IMR-90 (cell line): ENCODE measurements around the gene MORF4L1. TPM values are rescaled to one million over a fixed set of nuclear protein-coding genes. Genes with fewer than 3 reads are reported as not detected.
"Not testable (repeated sequence)": the region's sequence is repeated elsewhere in the genome, so short reads cannot be mapped to it uniquely, and the experiment has no call there.

Experiments used
- ATAC-seq: fragments of 200-7000 bp; cut with Tn5 transposase; 2 replicates; pipeline ENCODE4 v1.9.1; 2020; ENCODE audit warnings: low read depth, mild to moderate bottlenecking, moderate library complexity
- BruUV-seq: library from RNA; stranded (reverse); fragments of 400-500 nt; replicated peaks from 2 replicates; lab custom pipeline; 2021; lab: Mats Ljungman, UMichigan
- CTCF ChIA-PET: fragments of 300-600 bp; formaldehyde crosslinking; extraction: SDS; loops from one replicate; lab custom pipeline; 2021; ENCODE audit warnings: antibody characterized with exemption; lab: Yijun Ruan, JAX
- POLR2A ChIA-PET: fragments of 300-600 bp; sonication (Branson Sonifier 250); formaldehyde crosslinking; loops from one replicate; lab custom pipeline; 2022; ENCODE audit warnings: antibody characterized with exemption; ENCODE audit not compliant: unreplicated experiment; lab: Charles Lee
- DNase-seq: peaks from one replicate; pipeline ENCODE4 v3.0.0; 2013
- H2AFZ ChIP-seq: replicated peaks from 2 replicates; pipeline ENCODE3; 2013; ENCODE audit warnings: low read length, mild to moderate bottlenecking; ENCODE audit not compliant: poor library complexity
- H2AK5ac ChIP-seq: 2 replicates; pipeline ENCODE4 v1.6.1; 2013; ENCODE audit warnings: low read depth, low read length, inconsistent platforms
- H2AK9ac ChIP-seq: replicated peaks from 2 replicates; pipeline ENCODE3; 2013; ENCODE audit warnings: mild to moderate bottlenecking, low read depth, low read length, moderate library complexity; ENCODE audit not compliant: poor library complexity
- H2BK120ac ChIP-seq: 2 replicates; pipeline ENCODE4 v1.6.1; 2013; ENCODE audit warnings: low read depth, low read length, inconsistent platforms
- H2BK15ac ChIP-seq: 3 replicates; pipeline ENCODE4 v1.6.1; 2013; ENCODE audit warnings: low read depth, low read length, inconsistent platforms
- H2BK20ac ChIP-seq: 2 replicates; pipeline ENCODE4 v1.6.1; 2013; ENCODE audit warnings: low read depth, mild to moderate bottlenecking, inconsistent platforms, low read length, moderate library complexity
- H2BK5ac ChIP-seq: 2 replicates; pipeline ENCODE4 v1.6.1; 2013; ENCODE audit warnings: mild to moderate bottlenecking, low read depth, low read length, inconsistent platforms; ENCODE audit not compliant: poor library complexity, severe bottlenecking
- H3K14ac ChIP-seq: replicated peaks from 2 replicates; pipeline ENCODE4 v1.6.1; 2013; ENCODE audit warnings: low read depth, low read length, inconsistent platforms
- H3K18ac ChIP-seq: 2 replicates; pipeline ENCODE4 v1.6.1; 2013; ENCODE audit warnings: low read depth, low read length, control low read depth
- H3K23ac ChIP-seq: 2 replicates; pipeline ENCODE4 v1.6.1; 2013; ENCODE audit warnings: low read depth, low read length, inconsistent platforms
- H3K27ac ChIP-seq: 2 replicates; pipeline ENCODE4 v1.5.1; 2013; ENCODE audit warnings: mild to moderate bottlenecking, control low read depth, low read length; ENCODE audit not compliant: insufficient read depth
- H3K27me3 ChIP-seq: 2 replicates; pipeline ENCODE4 v1.6.1; 2013; ENCODE audit warnings: low read length; ENCODE audit not compliant: control insufficient read depth, insufficient read depth
- H3K36me3 ChIP-seq: 2 replicates; pipeline ENCODE4 v1.6.1; 2013; ENCODE audit warnings: low read length, mixed read lengths; ENCODE audit not compliant: control insufficient read depth, insufficient read depth
- H3K4ac ChIP-seq: 2 replicates; pipeline ENCODE4 v1.6.1; 2013; ENCODE audit warnings: low read depth, low read length, inconsistent platforms
- H3K4me1 ChIP-seq: 2 replicates; pipeline ENCODE4 v1.6.1; 2013; ENCODE audit warnings: low read length, mixed read lengths; ENCODE audit not compliant: control insufficient read depth, insufficient read depth
- H3K4me2 ChIP-seq: 2 replicates; pipeline ENCODE4 v1.6.1; 2013; ENCODE audit warnings: low read depth, mild to moderate bottlenecking, control low read depth, low read length, moderate library complexity
- H3K4me3 ChIP-seq: 2 replicates; pipeline ENCODE4 v1.5.1; 2013; ENCODE audit warnings: low read depth, mild to moderate bottlenecking, control low read depth, low read length, moderate library complexity; ENCODE audit not compliant: insufficient read depth
- H3K56ac ChIP-seq: 2 replicates; pipeline ENCODE4 v1.6.1; 2013; ENCODE audit warnings: low read length, inconsistent platforms; ENCODE audit not compliant: insufficient read depth; ENCODE audit errors: extremely low read depth
- H3K79me1 ChIP-seq, 2 experiments: 2 replicates each; pipeline ENCODE4 v1.6.1; 2013; ENCODE audit warnings: low read length in 2 of 2, inconsistent platforms in 1 of 2, low read depth in 1 of 2
- H3K9ac ChIP-seq: 2 replicates; pipeline ENCODE4 v1.6.1; 2013; ENCODE audit warnings: low read depth, low read length, control low read depth
- H3K9me1 ChIP-seq: 2 replicates; pipeline ENCODE4 v1.6.1; 2013; ENCODE audit warnings: low read length, inconsistent platforms; ENCODE audit not compliant: insufficient read depth
- H3K9me3 ChIP-seq: 2 replicates; pipeline ENCODE4 v1.6.1; 2013; ENCODE audit warnings: low read length; ENCODE audit not compliant: control insufficient read depth, insufficient read depth
- H4K20me1 ChIP-seq: 2 replicates; pipeline ENCODE4 v1.6.1; 2013; ENCODE audit warnings: low read length, inconsistent platforms; ENCODE audit not compliant: insufficient read depth
- H4K5ac ChIP-seq: 2 replicates; pipeline ENCODE4 v1.6.1; 2013; ENCODE audit warnings: mild to moderate bottlenecking, low read depth, low read length, control low read depth
- H4K8ac ChIP-seq, 2 experiments: 2 replicates each; pipeline ENCODE4 v1.6.1; 2013; ENCODE audit warnings: low read depth in 2 of 2, low read length in 2 of 2, control low read depth in 1 of 2, inconsistent platforms in 1 of 2
- H4K91ac ChIP-seq: 2 replicates; pipeline ENCODE4 v1.6.1; 2013; ENCODE audit warnings: low read depth, low read length, inconsistent platforms; ENCODE audit not compliant: insufficient read depth
- WGBS, 2 experiments: methylation state at CpG; one replicate each; pipeline versions ENCODE4 v1.1.5 to v1.1.7; 2013; ENCODE audit warnings: missing lambda C conversion rate in 2 of 2; ENCODE audit not compliant: insufficient read length in 1 of 2; ENCODE audit errors: extremely low coverage in 2 of 2; 5-methylcytosine and 5-hydroxymethylcytosine counted together
- dilution Hi-C: fragments of 300-500 bp; cut with HindIII; formaldehyde crosslinking; loops from one replicate; pipeline ENCODE4 v1.14.3; 2018; ENCODE audit warnings: low sequenced_read_pairs; ENCODE audit not compliant: unreplicated experiment
- in situ Hi-C: fragments of 300-500 bp; cut with MboI; formaldehyde crosslinking; loops from 3 replicates; pipeline ENCODE4 v1.14.3; 2019; ENCODE audit warnings: low sequenced_read_pairs, inconsistent platforms, mixed read lengths
- intact Hi-C: fragments of 100-400 bp; cut with micrococcal nuclease; formaldehyde crosslinking; loops from 2 replicates; pipeline ENCODE4 v1.10.0; 2022
- polyA plus RNA-seq, 3 experiments: library from polyadenylated mRNA; depleted of rRNA; stranded (reverse); fragments of >200 nt; gene quantifications; 2 replicates each; pipeline ENCODE4 v1.2.3, GENCODE V29; 2012; ENCODE audit warnings: low replicate concordance in 1 of 3
- total RNA-seq: library from RNA; depleted of rRNA; stranded (reverse); fragments of >200 nt; gene quantifications from 2 replicates; pipeline ENCODE4 v1.2.3, GENCODE V29; 2012

The MORF4L1 gene
- total and polyA plus RNA-seq, 2 of the 4 experiments (the other 2 are of a cell fraction): 217 to 392 TPM

DNA sequence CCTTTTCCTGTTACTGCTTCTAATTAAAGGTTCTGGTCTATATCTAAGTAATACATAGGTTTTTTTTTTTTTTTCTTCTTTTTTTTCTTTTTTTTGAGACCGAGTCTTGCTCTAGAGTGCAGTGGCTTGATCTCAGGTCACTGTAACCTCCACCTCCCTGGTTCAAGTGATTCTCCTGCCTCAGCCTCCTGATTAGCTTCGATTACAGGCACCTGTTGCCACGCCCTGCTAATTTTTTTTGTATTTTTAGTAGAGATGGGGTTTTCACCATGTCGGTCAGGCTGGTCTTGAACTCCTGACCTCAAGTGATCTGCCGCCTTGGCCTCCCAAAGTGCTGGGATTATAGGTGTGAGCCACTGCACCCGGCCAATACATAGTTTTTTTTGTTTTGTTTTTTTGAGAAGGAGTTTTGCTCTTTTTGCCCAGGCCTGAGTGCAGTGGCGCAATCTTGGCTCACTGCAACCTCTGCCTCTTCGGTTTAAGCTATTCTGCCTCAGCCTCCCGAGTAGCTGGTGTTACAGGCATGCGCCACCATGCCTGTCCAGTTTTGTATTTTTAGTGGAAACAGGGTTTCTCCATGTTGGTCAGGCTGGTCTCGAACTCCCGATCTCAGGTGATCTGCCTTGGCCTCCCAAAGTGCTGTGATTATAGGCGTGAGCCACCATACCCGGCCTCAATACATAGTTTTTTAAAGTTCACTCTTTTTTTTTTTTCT is 28.3 kb downstream of the MORF4L1 start:
- dilution Hi-C loops: not testable (repeated sequence)

GRCh38 chr15:78902281-78903032 is 29.8 kb downstream of the MORF4L1 start:
- 83% methylated on average over 3 of the region's 13 CpGs; no CpG with 5 or more reads in 1 of the 2 experiments for whole genome bisulfite sequencing, 2 experiments
- H2BK15ac ChIP-seq, H3K9me3 ChIP-seq, H3K9me1 ChIP-seq, H4K5ac ChIP-seq, H3K23ac ChIP-seq, H2BK120ac ChIP-seq, H3K56ac ChIP-seq, H3K9ac ChIP-seq, H2AK5ac ChIP-seq, H2AFZ ChIP-seq, H3K4ac ChIP-seq, ATAC-seq, H3K27ac ChIP-seq, BruUV-seq, H2AK9ac ChIP-seq, H4K8ac ChIP-seq, in situ Hi-C loops, H2BK20ac ChIP-seq, H3K14ac ChIP-seq, H3K4me2 ChIP-seq, H4K91ac ChIP-seq, intact Hi-C loops, POLR2A ChIA-PET, H3K27me3 ChIP-seq, H3K4me3 ChIP-seq, DNase-seq, H2BK5ac ChIP-seq, H3K18ac ChIP-seq, dilution Hi-C loops: not testable (repeated sequence)
- peaks cover 18 to 80% of the 10 kb centered on the region in 2 experiments for H3K79me1 ChIP-seq
- H3K36me3 ChIP-seq: peaks cover 69% of the 10 kb centered on the region
- H3K4me1 ChIP-seq: peaks cover 19% of the 10 kb centered on the region
- CTCF ChIA-PET: interaction anchor here (1.0 kb wide), 1 partner anchor 105 kb away, joined by 4 read pairs; no protein-coding TSS in a partner anchor
- peaks cover 83% of the 10 kb centered on the region for H4K20me1 ChIP-seq

More for the DNA sequence above, 28.3 kb downstream of the MORF4L1 start:
- ATAC-seq, H3K14ac ChIP-seq, in situ Hi-C loops, H3K9me3 ChIP-seq, H3K4me2 ChIP-seq, H4K8ac ChIP-seq, H3K9ac ChIP-seq, H3K27me3 ChIP-seq, H3K27ac ChIP-seq, H2BK120ac ChIP-seq, BruUV-seq, CTCF ChIA-PET, H3K18ac ChIP-seq, H2BK15ac ChIP-seq, DNase-seq, H3K4ac ChIP-seq, H2AK5ac ChIP-seq, intact Hi-C loops, H4K91ac ChIP-seq, H3K56ac ChIP-seq, H2BK5ac ChIP-seq, POLR2A ChIA-PET, H2BK20ac ChIP-seq, H3K9me1 ChIP-seq, H3K23ac ChIP-seq, H2AFZ ChIP-seq, H4K5ac ChIP-seq, H3K4me3 ChIP-seq, H2AK9ac ChIP-seq: not testable (repeated sequence)
- Histone ChIP-seq H3K36me3 (peaks cover 68% of the 10 kb centered on the region), H3K79me1 (peaks cover 9 to 71% of the 10 kb centered on the region in 2 experiments), H4K20me1 (peaks cover 75% of the 10 kb centered on the region), H3K4me1 (peaks cover 11% of the 10 kb centered on the region)
- no CpG with 5 or more reads among the region's 14 CpGs for WGBS, 2 experiments
